Mesendoderm (in vitro differentiated cells): Measurements from ENCODE around the gene PELI2.

Experiments used
- DNase-seq: peaks from one replicate; pipeline ENCODE4 v3.0.0; 2013
- H2AK5ac ChIP-seq: 2 replicates; pipeline ENCODE4 v1.6.1; 2013; ENCODE audit warnings: low read length, inconsistent platforms
- H2BK120ac ChIP-seq: 2 replicates; pipeline ENCODE4 v1.6.1; 2013; ENCODE audit warnings: low read depth, mild to moderate bottlenecking, low read length, moderate library complexity, mixed read lengths
- H2BK15ac ChIP-seq: replicated peaks from 2 replicates; pipeline ENCODE4 v1.6.1; 2013; ENCODE audit warnings: low read depth, mild to moderate bottlenecking, moderate library complexity
- H2BK5ac ChIP-seq: 2 replicates; pipeline ENCODE4 v1.6.1; 2013; ENCODE audit warnings: low read length, inconsistent platforms
- H3K18ac ChIP-seq: 2 replicates; pipeline ENCODE4 v1.6.1; 2013; ENCODE audit warnings: mild to moderate bottlenecking, low read length, mixed read lengths
- H3K23ac ChIP-seq: one replicate; pipeline ENCODE4 v1.6.1; 2013; ENCODE audit warnings: low read length
- H3K27ac ChIP-seq: 2 replicates; pipeline ENCODE4 v1.5.1; 2013; ENCODE audit warnings: low read depth, mild to moderate bottlenecking, inconsistent platforms, low read length, moderate library complexity
- H3K27me3 ChIP-seq: 2 replicates; pipeline ENCODE4 v1.6.1; 2013; ENCODE audit warnings: low read length, control low read depth, mild to moderate bottlenecking, inconsistent platforms; ENCODE audit not compliant: insufficient read depth, poor library complexity
- H3K36me3 ChIP-seq: 2 replicates; pipeline ENCODE4 v1.6.1; 2013; ENCODE audit warnings: low read length, inconsistent platforms; ENCODE audit not compliant: control insufficient read depth, insufficient read depth
- H3K4ac ChIP-seq: one replicate; pipeline ENCODE4 v1.6.1; 2013; ENCODE audit warnings: low read depth, mild to moderate bottlenecking, low read length, moderate library complexity
- H3K4me1 ChIP-seq: 2 replicates; pipeline ENCODE4 v1.6.1; 2013; ENCODE audit warnings: low read depth, low read length, inconsistent platforms; ENCODE audit not compliant: control insufficient read depth
- H3K4me2 ChIP-seq: 2 replicates; pipeline ENCODE4 v1.6.1; 2013; ENCODE audit warnings: low read length
- H3K4me3 ChIP-seq: 2 replicates; pipeline ENCODE4 v1.5.1; 2013; ENCODE audit warnings: mild to moderate bottlenecking, low read length
- H3K56ac ChIP-seq: one replicate; pipeline ENCODE4 v1.6.1; 2013; ENCODE audit warnings: low read length
- H3K79me1 ChIP-seq: 2 replicates; pipeline ENCODE4 v1.6.1; 2013; ENCODE audit warnings: low read length, inconsistent platforms
- H3K79me2 ChIP-seq: 2 replicates; pipeline ENCODE4 v1.6.1; 2013; ENCODE audit warnings: mild to moderate bottlenecking, low read length; ENCODE audit not compliant: control insufficient read depth, insufficient read depth
- H3K9ac ChIP-seq: 2 replicates; pipeline ENCODE4 v1.6.1; 2013; ENCODE audit warnings: low read length, inconsistent platforms
- H4K5ac ChIP-seq: one replicate; pipeline ENCODE4 v1.6.1; 2013; ENCODE audit warnings: low read length
- H4K8ac ChIP-seq: one replicate; pipeline ENCODE4 v1.6.1; 2013; ENCODE audit warnings: low read depth, mild to moderate bottlenecking, control low read depth, low read length, moderate library complexity
- WGBS: extraction: QIAGEN DNeasy Blood & Tissue Kit; methylation state at CpG from one replicate; pipeline ENCODE4 v1.1.7; 2013; ENCODE audit warnings: low lambda C conversion rate, missing lambda C conversion rate; ENCODE audit not compliant: insufficient coverage; ENCODE audit errors: extremely low coverage; 5-methylcytosine and 5-hydroxymethylcytosine counted together

The PELI2 gene

GRCh38 chr14:56153267-56153666, 35.1 kb downstream of the PELI2 start:
- no peak overlapping the region for H3K27ac ChIP-seq
- H3K79me2 ChIP-seq = peaks cover 1% of the 10 kb centered on the region
- H3K27me3 ChIP-seq = no peaks in the 10 kb centered on the region
- H3K18ac ChIP-seq = no peak overlapping the region
- WGBS = no CpG with 5 or more reads among the region's 2 CpGs
- H2AK5ac ChIP-seq = no peak overlapping the region
- H2BK5ac ChIP-seq = no peak overlapping the region
- no peak overlapping the region for H3K4me3 ChIP-seq
- H4K8ac ChIP-seq = no peak overlapping the region
- peaks cover 3% of the 10 kb centered on the region for H3K79me1 ChIP-seq
- no peak overlapping the region for H2BK120ac ChIP-seq
- H4K5ac ChIP-seq = no peak overlapping the region
- H3K36me3 ChIP-seq = no peaks in the 10 kb centered on the region
- no peak overlapping the region for H3K56ac ChIP-seq
- H3K23ac ChIP-seq = no peak overlapping the region
- H3K9ac ChIP-seq = no peak overlapping the region
- H3K4me2 ChIP-seq = no peak overlapping the region
- no peak for DNase-seq
- H3K4me1 ChIP-seq = peaks cover 6% of the 10 kb centered on the region
- H3K4ac ChIP-seq = no peak overlapping the region
- no peak overlapping the region for H2BK15ac ChIP-seq

GRCh38 chr14:56154321-56154720, 36.1 kb downstream of the PELI2 start:
- Histone ChIP-seq H3K27ac (no peak overlapping the region), H2BK15ac (no peak overlapping the region), H4K8ac (no peak overlapping the region), H3K79me2 (no peaks in the 10 kb centered on the region), H3K27me3 (no peaks in the 10 kb centered on the region), H3K4me3 (no peak overlapping the region), H4K5ac (no peak overlapping the region), H3K4me2 (no peak overlapping the region), H3K79me1 (peaks cover 2% of the 10 kb centered on the region), H3K4me1 (no peaks in the 10 kb centered on the region), H3K36me3 (no peaks in the 10 kb centered on the region), H2BK120ac (no peak overlapping the region), H3K9ac (no peak overlapping the region), H3K23ac (peak overlapping the region; percentile 9), H3K4ac (no peak overlapping the region), H3K18ac (no peak overlapping the region), H3K56ac (no peak overlapping the region), H2AK5ac (no peak overlapping the region), H2BK5ac (no peak overlapping the region)
- no CpG with 5 or more reads among the region's 5 CpGs for WGBS
- no peak for DNase-seq

- DNase-seq = no peak
- H3K56ac ChIP-seq = no peak overlapping the region
- no peak overlapping the region for H2BK120ac ChIP-seq
- no peak overlapping the region for H2BK15ac ChIP-seq
- H4K8ac ChIP-seq = no peak overlapping the region
- H3K4me1 ChIP-seq = peaks cover 6% of the 10 kb centered on the region
- no peak overlapping the region for H2BK5ac ChIP-seq
- H3K79me1 ChIP-seq = peaks cover 2% of the 10 kb centered on the region
- H3K36me3 ChIP-seq = no peaks in the 10 kb centered on the region
- no peaks in the 10 kb centered on the region for H3K27me3 ChIP-seq
- no peak overlapping the region for H3K27ac ChIP-seq
- H3K79me2 ChIP-seq = no peaks in the 10 kb centered on the region
- no peak overlapping the region for H3K9ac ChIP-seq
- H3K4ac ChIP-seq = no peak overlapping the region
- no peak overlapping the region for H3K4me3 ChIP-seq
- no peak overlapping the region for H3K23ac ChIP-seq
- no peak overlapping the region for H3K4me2 ChIP-seq
- no peak overlapping the region for H4K5ac ChIP-seq
- no peak overlapping the region for H3K18ac ChIP-seq
- no peak overlapping the region for H2AK5ac ChIP-seq
These were observed 37.9 kb downstream of the PELI2 start for GRCh38 chr14:56156096-56156495.

DNA sequence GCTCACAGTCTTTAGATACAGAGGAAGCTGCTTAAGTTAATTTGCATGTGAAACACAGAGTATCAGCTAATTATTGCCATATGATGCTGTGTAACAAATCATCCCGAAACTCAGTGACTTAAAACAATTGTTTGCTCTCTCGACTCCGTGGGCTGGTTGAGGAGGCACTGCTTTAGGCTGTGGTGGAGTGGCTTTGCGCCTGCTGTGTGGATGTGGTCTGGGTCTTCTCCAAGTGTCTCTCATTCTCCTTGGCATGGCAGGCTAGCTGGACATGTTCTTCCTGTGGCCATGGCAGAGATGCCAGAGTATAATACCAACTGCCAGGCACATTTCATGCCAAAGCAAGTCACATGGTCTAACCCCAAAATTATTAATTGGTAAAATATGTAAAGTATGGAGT, 40.9 kb downstream of the PELI2 start:
- H3K9ac ChIP-seq = no peak overlapping the region
- no CpG with 5 or more reads among the region's 4 CpGs for WGBS
- no peaks in the 10 kb centered on the region for H3K27me3 ChIP-seq
- no peak for DNase-seq
- no peaks in the 10 kb centered on the region for H3K36me3 ChIP-seq
- no peak overlapping the region for H2BK120ac ChIP-seq
- H3K4me1 ChIP-seq = peaks cover 6% of the 10 kb centered on the region
- H2BK15ac ChIP-seq = no peak overlapping the region
- no peak overlapping the region for H3K23ac ChIP-seq
- H2BK5ac ChIP-seq = no peak overlapping the region
- no peak overlapping the region for H3K18ac ChIP-seq
- no peak overlapping the region for H3K4ac ChIP-seq
- H3K79me2 ChIP-seq = no peaks in the 10 kb centered on the region
- peaks cover 2% of the 10 kb centered on the region for H3K79me1 ChIP-seq
- no peak overlapping the region for H4K8ac ChIP-seq
- no peak overlapping the region for H3K4me3 ChIP-seq
- no peak overlapping the region for H3K4me2 ChIP-seq
- no peak overlapping the region for H3K27ac ChIP-seq
- no peak overlapping the region for H4K5ac ChIP-seq
- no peak overlapping the region for H3K56ac ChIP-seq
- H2AK5ac ChIP-seq = no peak overlapping the region

- Histone ChIP-seq H3K4me1 (peaks cover 6% of the 10 kb centered on the region), H2BK5ac (no peak overlapping the region), H3K79me2 (no peaks in the 10 kb centered on the region), H4K5ac (no peak overlapping the region), H3K18ac (no peak overlapping the region), H3K4ac (no peak overlapping the region), H2AK5ac (no peak overlapping the region), H4K8ac (no peak overlapping the region), H3K36me3 (no peaks in the 10 kb centered on the region), H3K79me1 (peaks cover 2% of the 10 kb centered on the region), H3K23ac (no peak overlapping the region), H3K56ac (no peak overlapping the region), H3K9ac (no peak overlapping the region), H3K27ac (no peak overlapping the region), H2BK120ac (no peak overlapping the region), H3K4me3 (no peak overlapping the region), H3K4me2 (no peak overlapping the region), H3K27me3 (no peaks in the 10 kb centered on the region), H2BK15ac (no peak overlapping the region)
- WGBS = no CpG with 5 or more reads among the region's 2 CpGs
- no peak for DNase-seq
These were observed 41.9 kb downstream of the PELI2 start for GRCh38 chr14:56160088-56160487.

DNA sequence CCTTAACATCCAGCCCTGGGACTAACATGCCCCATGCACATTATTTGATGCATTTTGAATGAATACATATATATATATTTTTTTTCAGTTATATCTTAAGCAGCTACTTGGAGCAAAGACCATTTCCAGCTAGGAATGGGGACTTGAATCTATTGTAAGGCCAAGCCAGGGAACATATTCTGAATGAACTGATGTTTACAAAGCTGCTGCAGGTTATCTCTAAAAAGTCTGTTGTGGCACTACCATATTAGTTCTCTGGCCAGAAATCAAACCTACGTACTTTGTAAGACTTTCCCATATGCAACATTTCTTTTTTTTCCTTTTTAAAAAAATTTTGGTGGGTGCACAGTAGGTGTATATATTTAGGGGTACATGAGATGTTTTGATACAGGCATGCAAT, 43.4 kb downstream of the PELI2 start:
- Histone ChIP-seq H2BK5ac (no peak overlapping the region), H3K27me3 (no peaks in the 10 kb centered on the region), H3K27ac (no peak overlapping the region), H3K79me2 (no peaks in the 10 kb centered on the region), H3K4me1 (peaks cover 6% of the 10 kb centered on the region), H3K4me2 (no peak overlapping the region), H2BK120ac (no peak overlapping the region), H2BK15ac (no peak overlapping the region), H2AK5ac (no peak overlapping the region), H3K18ac (no peak overlapping the region), H3K23ac (no peak overlapping the region), H3K79me1 (peaks cover 2% of the 10 kb centered on the region), H3K4me3 (no peak overlapping the region), H3K56ac (no peak overlapping the region), H3K9ac (no peak overlapping the region), H4K8ac (no peak overlapping the region), H3K36me3 (no peaks in the 10 kb centered on the region), H3K4ac (no peak overlapping the region), H4K5ac (no peak overlapping the region)
- WGBS = no CpG with 5 or more reads among the region's 1 CpG
- no peak for DNase-seq
